A549 (cell line): ENCODE measurements around the gene MRPS24. TPM values are rescaled to one million over a fixed set of nuclear protein-coding genes. Genes with fewer than 3 reads are reported as not detected.

Experiments used
- ATAC-seq, 2 experiments: fragments of 200-7000 bp in 1 of 2; fragments of >200 bp in 1 of 2; cut with Nextera tagmentation in 1 of 2; cut with Tn5 transposase in 1 of 2; 3 replicates each; pipeline versions ENCODE4 v1.8.0 to v1.9.1; 2018 to 2020; ENCODE audit warnings: mild to moderate bottlenecking in 1 of 2, moderate library complexity in 1 of 2
- CTCF ChIA-PET: fragments of 300-600 bp; sonication (Branson Sonifier 250); formaldehyde crosslinking; extraction: SDS; loops from one replicate; lab custom pipeline; 2021; ENCODE audit warnings: antibody characterized with exemption, inconsistent platforms; lab: Yijun Ruan, JAX
- POLR2A ChIA-PET: fragments of 350-600 bp; formaldehyde crosslinking; extraction: SDS; loops from one replicate; lab custom pipeline; 2021; ENCODE audit warnings: antibody characterized with exemption, inconsistent platforms; lab: Yijun Ruan, JAX
- DNase-seq, 2 experiments: peaks; one replicate each; pipeline versions ENCODE4 v3.0.0 to v3.0.0-alpha.2; 2011 to 2016; ENCODE audit warnings: low read depth in 1 of 2, low spot score in 1 of 2
- FAIRE-seq: peaks from 2 replicates; lab custom pipeline; 2011; peaks lifted over from hg19 to GRCh38; lab: Jason Lieb, UNC
- H3K27ac ChIP-seq, 2 experiments: fragments of >200 bp; sonication (Bioruptor Twin); formaldehyde crosslinking; 3 replicates each; pipeline ENCODE4 v1.5.1; 2016 to 2017
- H3K4me1 ChIP-seq: fragments of >200 bp; sonication (Bioruptor Twin); formaldehyde crosslinking; 3 replicates; pipeline ENCODE4 v1.6.1; 2016
- H3K4me2 ChIP-seq: fragments of >200 bp; sonication (Bioruptor Twin); formaldehyde crosslinking; 3 replicates; pipeline ENCODE4 v1.6.1; 2016
- H3K4me3 ChIP-seq: fragments of >200 bp; sonication (Bioruptor Twin); formaldehyde crosslinking; 3 replicates; pipeline ENCODE4 v1.5.1; 2016
- H3K9me3 ChIP-seq: fragments of >200 bp; sonication (Bioruptor Twin); formaldehyde crosslinking; 3 replicates; pipeline ENCODE4 v1.6.1; 2016
- ATOH8 ChIP-seq: fragments of 250-450 bp; sonication (Bioruptor Pico); IDR thresholded peaks from 2 replicates; pipeline ENCODE4 v1.5.0; 2020; ENCODE audit warnings: low read depth, mild to moderate bottlenecking, moderate library complexity
- CEBPB ChIP-seq, 2 experiments: fragments of >200 bp in 1 of 2; sonication (Bioruptor Twin) in 1 of 2; formaldehyde crosslinking in 1 of 2; IDR thresholded peaks; 2 replicates each; pipeline ENCODE4 v1.6.1; 2012 to 2016
- CTCF ChIP-seq: fragments of >200 bp; sonication (Bioruptor Twin); formaldehyde crosslinking; IDR thresholded peaks from 3 replicates; pipeline ENCODE4 v1.5.1; 2016
- FOSB ChIP-seq: fragments of 250-450 bp; sonication (Bioruptor Pico); IDR thresholded peaks from 2 replicates; pipeline ENCODE4 v1.5.0; 2020; ENCODE audit warnings: mild to moderate bottlenecking, moderate library complexity
- FOSL2 ChIP-seq, 2 experiments: fragments of 450-650 bp in 1 of 2; fragments of >200 bp in 1 of 2; sonication (Bioruptor Twin) in 1 of 2; formaldehyde crosslinking; IDR thresholded peaks; 2 replicates each; pipeline versions ENCODE4 v1.5.0 to v1.6.1; 2016 to 2020; ENCODE audit warnings: mild to moderate bottlenecking in 1 of 2, moderate library complexity in 1 of 2
- HDAC2 ChIP-seq: fragments of 200-600 bp; sonication (generic); IDR thresholded peaks from 2 replicates; pipeline ENCODE4 v1.6.1; 2016
- HES2 ChIP-seq: fragments of >200 bp; sonication (Bioruptor Twin); formaldehyde crosslinking; IDR thresholded peaks from 2 replicates; pipeline ENCODE4 v1.6.1; 2016
- HEYL ChIP-seq: fragments of 250-450 bp; sonication (Bioruptor Pico); IDR thresholded peaks from 2 replicates; pipeline ENCODE4 v1.8.0; 2021; ENCODE audit warnings: mild to moderate bottlenecking, moderate library complexity
- HOXB13 ChIP-seq: fragments of 250-450 bp; sonication (Bioruptor Pico); IDR thresholded peaks from 2 replicates; pipeline ENCODE4 v1.5.0; 2020; ENCODE audit warnings: low read depth, mild to moderate bottlenecking, moderate library complexity
- JUN ChIP-seq, 2 experiments: fragments of >200 bp; sonication (Bioruptor Twin); formaldehyde crosslinking; IDR thresholded peaks; 2 replicates in 1 of 2; 3 replicates in 1 of 2; pipeline ENCODE4 v1.6.1; 2016 to 2017
- KDM5A ChIP-seq: fragments of 200-600 bp; sonication (generic); IDR thresholded peaks from 2 replicates; pipeline ENCODE4 v1.6.1; 2016; ENCODE audit warnings: antibody characterized with exemption, mild to moderate bottlenecking
- MAFK ChIP-seq: fragments of 450-650 bp; IDR thresholded peaks from 2 replicates; pipeline ENCODE4 v1.6.1; 2014; ENCODE audit not compliant: partially characterized antibody
- MAZ ChIP-seq: fragments of 150-350 bp; IDR thresholded peaks from 2 replicates; pipeline ENCODE4 v1.6.1; 2014; ENCODE audit warnings: antibody characterized with exemption, low read depth, low read length, borderline replicate concordance
- NFE2L2 ChIP-seq: fragments of 150-350 bp; conservative IDR thresholded peaks from 2 replicates; pipeline ENCODE4 v1.6.1; 2014; ENCODE audit warnings: low read length
- PHF8 ChIP-seq: fragments of 200-600 bp; sonication (generic); IDR thresholded peaks from 2 replicates; pipeline ENCODE4 v1.6.1; 2016; ENCODE audit warnings: low read depth, mild to moderate bottlenecking, antibody characterized with exemption, moderate library complexity, borderline replicate concordance
- REST ChIP-seq: fragments of 200-600 bp; sonication (generic); IDR thresholded peaks from 2 replicates; pipeline ENCODE4 v1.6.1; 2016; ENCODE audit warnings: antibody characterized with exemption, mild to moderate bottlenecking, moderate library complexity
- RNF2 ChIP-seq: fragments of 200-600 bp; sonication (generic); IDR thresholded peaks from 2 replicates; pipeline ENCODE4 v1.6.1; 2016; ENCODE audit warnings: low read depth, mild to moderate bottlenecking, antibody characterized with exemption, moderate library complexity, borderline replicate concordance
- SREBF2 ChIP-seq: fragments of 450-650 bp; IDR thresholded peaks from 2 replicates; pipeline ENCODE4 v1.6.1; 2014; ENCODE audit warnings: mild to moderate bottlenecking, moderate library complexity
- USF2 ChIP-seq: fragments of 450-650 bp; IDR thresholded peaks from 2 replicates; pipeline ENCODE4 v1.6.1; 2014; ENCODE audit warnings: antibody characterized with exemption
- ZFP36 ChIP-seq: fragments of 450-650 bp; IDR thresholded peaks from 2 replicates; pipeline ENCODE4 v1.6.1; 2014; ENCODE audit warnings: borderline replicate concordance; ENCODE audit not compliant: partially characterized antibody
- ZSCAN20 ChIP-seq: fragments of 250-450 bp; sonication (Bioruptor Pico); IDR thresholded peaks from 2 replicates; pipeline ENCODE4 v1.8.0; 2022; ENCODE audit warnings: mild to moderate bottlenecking, moderate library complexity
- WGBS: methylation state at CpG from one replicate; pipeline ENCODE4 v1.1.6; 2017; ENCODE audit errors: missing lambda C conversion rate; 5-methylcytosine and 5-hydroxymethylcytosine counted together
- polyA plus RNA-seq, 4 experiments: library from polyadenylated mRNA; depleted of rRNA in 3 of 4; stranded (reverse); fragments of >200 nt; fragmentation: RNase III in 1 of 4; extraction: RNeasy Plus Mini Kit Qiagen cat#74134 plus additional on column Dnase treatment in 1 of 4; gene quantifications; 2 replicates in 3 of 4; 3 replicates in 1 of 4; pipeline ENCODE4 v1.2.3, GENCODE V29; 2011 to 2017
- TF ChIP-seq, protein P1 (sequence below): IDR thresholded peaks from 2 replicates; pipeline ENCODE4 v1.6.1; 2012

MRPS24 gene
- polyA plus RNA-seq, 2 of the 4 experiments (the other 2 are of a cell fraction), result 170 to 226 TPM

- ATAC-seq (no peak), DNase-seq (peak in 1 of 2 experiments; percentile 9), FAIRE-seq (no peak)
- ChIA-PET CTCF (interaction anchor here (1.1 kb wide), 2 partner anchors 11 to 14 kb away, joined by 3 read pairs; no protein-coding TSS in a partner anchor), POLR2A (no interaction called here)
- Histone ChIP-seq H3K27ac (no peak overlapping the region), H3K9me3 (peaks cover 3% of the 10 kb centered on the region; the same call in 1 of the 3 replicates), H3K4me2 (0 out of 3 replicates have a peak overlapping the region, but pooled peaks have one; percentile 25), H3K4me1 (peaks cover 19% of the 10 kb centered on the region), H3K4me3 (no peak overlapping the region)
- TF ChIP-seq HEYL (CRISPR knock-in tag) (no peak), ZFP36 (no peak), MAZ (no peak), MAFK (no peak), ATOH8 (CRISPR knock-in tag) (no peak), RNF2 (no peak), FOSB (CRISPR knock-in tag) (no peak)
- WGBS, result 96% methylated on average over 5 of the region's 5 CpGs
Observed at GRCh38 chr7:43873300-43873699, 4.0 kb upstream of the MRPS24 start.

GRCh38 chr7:43872406-43873110 is 3.2 kb upstream of the MRPS24 start:
- H3K9me3 ChIP-seq, result peaks cover 3% of the 10 kb centered on the region; the same call in 1 of the 3 replicates
- ChIA-PET POLR2A (no interaction called here), CTCF (interaction anchor here (1.1 kb wide), 3 partner anchors 9 to 15 kb away, joined by 3 read pairs; no protein-coding TSS in a partner anchor)
- H3K4me2 ChIP-seq, result 0 out of 3 replicates have a peak overlapping the region, but pooled peaks have one; percentile 25
- ATAC-seq (no peak), DNase-seq (no peak), FAIRE-seq (no peak)
- H3K27ac ChIP-seq, result no peak overlapping the region
- 53% methylated on average over 7 of the region's 7 CpGs for WGBS
- peaks cover 25% of the 10 kb centered on the region for H3K4me1 ChIP-seq
- no peak overlapping the region for H3K4me3 ChIP-seq
- no peak for TF ChIP-seq HES2
- TF ChIP-seq SREBF2, result no peak
- no peak for TF ChIP-seq HOXB13 (CRISPR knock-in tag)
- TF ChIP-seq FOSL2 (IDR thresholded peaks at IDR 0.05), result no peak
- no peak for TF ChIP-seq FOSL2 (CRISPR knock-in tag; IDR thresholded peaks at IDR 0.05)
- TF ChIP-seq CTCF, result no peak
- TF ChIP-seq NFE2L2, result no peak
- no peak for TF ChIP-seq USF2
- no peak for TF ChIP-seq PHF8
- TF ChIP-seq, protein P1, sequence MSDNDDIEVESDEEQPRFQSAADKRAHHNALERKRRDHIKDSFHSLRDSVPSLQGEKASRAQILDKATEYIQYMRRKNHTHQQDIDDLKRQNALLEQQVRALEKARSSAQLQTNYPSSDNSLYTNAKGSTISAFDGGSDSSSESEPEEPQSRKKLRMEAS, result no peak
- no peak for TF ChIP-seq CEBPB (IDR thresholded peaks at IDR 0.05)
- TF ChIP-seq ZSCAN20 (CRISPR knock-in tag), result no peak

- Histone ChIP-seq H3K4me1 (peaks cover 25% of the 10 kb centered on the region), H3K27ac (no peak overlapping the region), H3K9me3 (peaks cover 3% of the 10 kb centered on the region; the same call in 1 of the 3 replicates), H3K4me3 (no peak overlapping the region), H3K4me2 (no peak overlapping the region)
- DNase-seq (no peak), ATAC-seq (no peak), FAIRE-seq (no peak)
- 85% methylated on average over 3 of the region's 3 CpGs for WGBS
- POLR2A ChIA-PET, result no interaction called here
- CTCF ChIA-PET, result no interaction called here
- TF ChIP-seq MAZ (no peak), MAFK (no peak), JUN (IDR thresholded peaks at IDR 0.05) (no peak), HDAC2 (no peak), CTCF (no peak), REST (no peak), KDM5A (no peak)
Observed at GRCh38 chr7:43871064-43871463, 1.7 kb upstream of the MRPS24 start.
